Stimulated activated CD4-positive, alpha-beta T cell treated with anti-CD3 and anti-CD28 coated beads, Interleukin-4, amount 100 ng/mL, for 1 hour (primary cell): Measurements from ENCODE around the gene GSTT2.
"Not testable (repeated sequence)": the region's sequence is repeated elsewhere in the genome, so short reads cannot be mapped to it uniquely, and the experiment has no call there.

Experiments used
- DNase-seq: peaks from one replicate; pipeline ENCODE4 v3.0.0-alpha.2; 2020

GSTT2 gene

GRCh38 chr22:23979557-23980240 is at the start of gene GSTT2:
Gene GSTT2, plus strand, starts transcription at chr22:23980134.
- not testable (repeated sequence) for DNase-seq

- no peak for DNase-seq
Observed at GRCh38 chr22:23938328-23939016, 41.5 kb upstream of the GSTT2 start.

GRCh38 chr22:23939017-23939357 is 40.9 kb upstream of the GSTT2 start:
- no peak for DNase-seq

GRCh38 chr22:23940166-23940565 is 39.8 kb upstream of the GSTT2 start:
- not testable (repeated sequence) for DNase-seq

GRCh38 chr22:23947391-23947790 is 32.5 kb upstream of the GSTT2 start:
- DNase-seq: not testable (repeated sequence)

- not testable (repeated sequence) for DNase-seq
Observed at GRCh38 chr22:23949764-23950163, 30.2 kb upstream of the GSTT2 start.

GRCh38 chr22:23951383-23951782 is 28.6 kb upstream of the GSTT2 start:
- DNase-seq: not testable (repeated sequence)

GRCh38 chr22:23952794-23953405 is 27.0 kb upstream of the GSTT2 start:
- not testable (repeated sequence) for DNase-seq

GRCh38 chr22:23953485-23953884 is 26.4 kb upstream of the GSTT2 start:
- DNase-seq: not testable (repeated sequence)

GRCh38 chr22:23954193-23954990 is 25.5 kb upstream of the GSTT2 start:
- not testable (repeated sequence) for DNase-seq

- DNase-seq: not testable (repeated sequence)
Observed at GRCh38 chr22:23954991-23955305, 25.0 kb upstream of the GSTT2 start.

- not testable (repeated sequence) for DNase-seq
Observed at GRCh38 chr22:23955886-23956285, 24.0 kb upstream of the GSTT2 start.

GRCh38 chr22:23956301-23956900 is 23.5 kb upstream of the GSTT2 start:
- peak; percentile 74 for DNase-seq

- not testable (repeated sequence) for DNase-seq
Observed at GRCh38 chr22:23961084-23961771, 18.7 kb upstream of the GSTT2 start, which contains the start of gene GSTT2B. Gene GSTT2B, minus strand, starts transcription at chr22:23961195. Its CDS starts 64 bp downstream, at chr22:23961131.

- DNase-seq: not testable (repeated sequence)
Observed at GRCh38 chr22:23966094-23966493, 13.8 kb upstream of the GSTT2 start.

GRCh38 chr22:23966568-23966967 is 13.4 kb upstream of the GSTT2 start, which contains the start of gene DDTL:
Gene DDTL, plus strand, starts transcription at chr22:23966888. Its CDS starts 27 bp downstream, at chr22:23966915.
- not testable (repeated sequence) for DNase-seq

GRCh38 chr22:23969071-23969470 is 10.9 kb upstream of the GSTT2 start:
- DNase-seq: no peak

- DNase-seq: no peak
Observed at GRCh38 chr22:23970201-23970641, 9.7 kb upstream of the GSTT2 start.

GRCh38 chr22:23970816-23971486 is 9.0 kb upstream of the GSTT2 start:
- DNase-seq: no peak

GRCh38 chr22:23971927-23972326 is 8.0 kb upstream of the GSTT2 start:
- not testable (repeated sequence) for DNase-seq

GRCh38 chr22:23974345-23974744 is 5.6 kb upstream of the GSTT2 start, which contains the start of gene DDT:
Gene DDT, minus strand, starts transcription at chr22:23974441. Its CDS starts 27 bp downstream, at chr22:23974414.
- not testable (repeated sequence) for DNase-seq
